SHP77 (cell line): Measurements from ENCODE around the gene NUMB.

Source experiments
- DNase-seq, 2 experiments: peaks; one replicate each; lab custom pipeline; 2025; lab: John Stamatoyannopoulos, UW

NUMB gene

DNA sequence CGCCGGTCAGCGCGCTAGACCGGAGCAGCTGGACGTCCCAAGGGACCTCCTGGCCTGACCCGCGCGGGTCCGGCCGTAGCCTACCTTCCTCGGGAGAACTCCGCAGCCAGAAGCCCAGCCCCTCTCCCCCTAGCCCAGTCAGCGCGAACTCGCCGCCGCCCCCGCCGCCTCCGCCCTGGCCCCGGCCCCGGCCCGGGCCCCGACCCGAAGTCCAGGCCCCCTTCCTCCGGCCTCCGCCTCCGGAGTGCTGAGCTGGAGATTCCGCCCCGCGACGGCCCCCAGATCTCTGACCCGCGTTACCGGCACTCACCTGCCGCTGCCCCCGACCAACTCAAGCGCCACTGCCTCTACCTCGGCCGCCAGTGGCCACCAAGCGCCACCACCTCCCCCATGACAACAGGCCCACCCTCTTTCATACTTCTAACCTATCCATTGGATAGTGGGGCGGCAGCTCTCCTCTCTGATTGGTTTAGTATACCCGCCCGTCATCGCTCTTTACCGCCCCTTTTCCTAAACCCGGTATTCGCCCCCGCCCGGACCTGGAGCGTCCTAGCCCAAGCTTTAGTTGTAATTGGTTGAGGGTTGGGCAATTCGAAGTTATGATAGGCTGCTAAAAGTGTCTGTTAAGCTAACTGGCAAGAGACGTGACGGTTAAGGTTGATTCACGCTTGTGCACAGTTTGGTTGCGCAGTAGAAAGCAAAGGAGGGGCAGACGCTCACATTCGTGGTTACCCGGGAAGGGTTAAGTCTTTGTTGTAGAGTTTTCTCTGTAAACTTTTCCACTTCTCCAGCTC lies at the start of gene NUMB:
TSS of gene NUMB (minus strand) at position 364 of the 794 bp plus-strand sequence. CDS start 102,795 bp downstream, outside the sequence.
- peak; percentile 99 to 100 for DNase-seq

DNA sequence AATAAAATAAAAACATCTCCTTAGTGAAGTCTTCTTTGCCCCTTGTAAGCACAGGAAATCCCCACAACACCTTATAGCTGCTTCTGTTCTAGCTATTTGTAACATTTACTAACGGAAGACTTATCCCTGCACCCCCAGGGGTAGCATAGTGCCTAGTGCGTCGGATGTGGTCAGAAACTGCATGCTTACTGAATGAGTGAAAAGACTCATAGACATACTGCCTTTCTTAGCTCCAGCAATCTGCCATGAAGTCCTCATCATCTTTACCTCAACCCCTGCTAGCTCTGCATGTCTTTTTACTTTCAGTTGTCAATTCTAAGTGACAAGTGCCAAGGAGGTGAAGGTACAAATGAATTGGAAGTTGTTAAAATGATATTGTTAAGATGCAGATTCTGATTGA lies 45.3 kb upstream of the NUMB start:
- no peak for DNase-seq

DNA sequence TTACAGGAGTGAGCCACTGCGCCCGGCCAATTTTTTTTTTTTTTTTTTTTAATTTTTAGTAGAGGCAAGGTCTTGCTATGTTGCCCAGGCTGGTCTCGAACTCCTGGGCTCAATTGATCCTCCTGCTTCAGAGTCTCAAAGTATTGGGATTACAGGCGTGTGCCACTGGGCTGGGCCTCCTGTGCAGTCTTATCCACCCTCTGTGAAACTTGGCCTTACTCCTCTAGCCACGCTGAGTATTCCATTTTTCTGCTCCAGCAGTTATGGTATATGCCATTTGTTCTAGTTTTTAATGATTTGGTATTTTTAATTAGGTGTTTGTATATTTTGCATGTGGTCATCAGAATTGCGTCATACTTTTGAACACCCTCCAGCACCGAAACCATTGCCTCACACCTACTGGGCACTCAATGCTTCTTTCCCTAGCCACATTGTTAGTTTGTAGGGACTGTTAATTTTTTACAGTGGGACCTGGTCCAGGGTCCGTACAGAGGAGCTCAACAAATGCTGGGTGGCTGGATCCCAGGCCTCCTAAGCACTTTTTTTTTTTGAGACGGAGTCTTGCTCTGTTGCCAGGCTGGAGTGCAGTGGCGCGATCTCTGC lies 43.8 kb upstream of the NUMB start:
- DNase-seq: no peak

DNA sequence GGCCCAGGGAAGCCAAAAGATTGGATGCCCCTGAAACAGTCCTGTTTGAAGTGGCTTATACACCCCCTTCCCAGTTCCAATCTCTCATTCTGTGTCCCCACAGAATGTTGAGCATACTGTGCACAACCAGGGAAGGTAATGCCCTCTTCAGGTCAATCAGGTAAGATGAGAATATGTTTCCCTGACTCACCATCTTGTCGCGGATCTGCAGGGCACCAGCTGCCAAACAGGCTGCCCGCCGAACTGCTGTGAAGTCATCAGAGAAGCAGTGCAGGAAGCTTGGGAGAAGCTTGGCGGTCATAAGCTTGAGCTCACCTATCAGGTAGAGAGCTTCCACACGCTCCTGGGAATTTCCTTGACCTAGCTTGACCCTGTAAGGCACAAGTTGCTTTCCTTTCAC lies 42.0 kb upstream of the NUMB start:
- DNase-seq: no peak

DNA sequence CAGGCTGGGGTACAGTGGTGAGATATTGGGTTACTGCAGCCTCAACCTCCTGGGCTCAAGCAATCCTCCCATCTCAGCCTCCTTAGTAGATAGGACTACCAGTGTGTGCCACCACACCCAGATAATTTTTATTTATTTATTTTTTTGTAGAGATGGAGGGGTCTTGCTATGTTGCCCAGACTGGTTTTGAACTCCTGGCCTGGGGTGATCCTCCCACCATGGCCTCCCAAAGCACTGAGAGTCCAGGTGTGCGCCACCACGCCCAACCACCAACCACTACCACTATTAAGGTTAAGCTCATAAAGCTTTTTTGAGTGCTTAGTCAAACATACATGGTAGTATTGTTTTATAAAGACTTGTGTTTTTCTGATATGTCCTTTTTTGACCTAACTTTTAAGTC lies 36.2 kb upstream of the NUMB start:
- DNase-seq: no peak

DNA sequence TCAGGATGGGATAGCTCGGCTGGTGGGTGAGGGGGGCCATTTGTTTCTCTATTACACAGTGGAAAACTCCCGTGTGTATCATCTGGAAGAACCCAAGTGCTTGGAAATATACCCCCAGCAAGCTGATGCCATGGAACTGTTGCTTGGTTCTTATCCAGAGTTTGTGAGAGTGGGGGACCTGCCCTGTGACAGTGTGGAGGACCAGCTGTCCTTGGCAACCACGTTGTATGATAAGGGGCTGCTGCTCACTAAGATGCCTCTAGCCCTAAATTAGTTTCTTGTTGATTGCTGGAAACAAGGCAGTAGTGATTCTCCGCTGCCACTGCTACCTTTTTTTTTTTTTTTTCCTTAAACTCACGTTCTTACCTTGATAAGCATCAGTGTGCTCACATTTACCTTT lies 34.3 kb upstream of the NUMB start:
- DNase-seq: no peak

DNA sequence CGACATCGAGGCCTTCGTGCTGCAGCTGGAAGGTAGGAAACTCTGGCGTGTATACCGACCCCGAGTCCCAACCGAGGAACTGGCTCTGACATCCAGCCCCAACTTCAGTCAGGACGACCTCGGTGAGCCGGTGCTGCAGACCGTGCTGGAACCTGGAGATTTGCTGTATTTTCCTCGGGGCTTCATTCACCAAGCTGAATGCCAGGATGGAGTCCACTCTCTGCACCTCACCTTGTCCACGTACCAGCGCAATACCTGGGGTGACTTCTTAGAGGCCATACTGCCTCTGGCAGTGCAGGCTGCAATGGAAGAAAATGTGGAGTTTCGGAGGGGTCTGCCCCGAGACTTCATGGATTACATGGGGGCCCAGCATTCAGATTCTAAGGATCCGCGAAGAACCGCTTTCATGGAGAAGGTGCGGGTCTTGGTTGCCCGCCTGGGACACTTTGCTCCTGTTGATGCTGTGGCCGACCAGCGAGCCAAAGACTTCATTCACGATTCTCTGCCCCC lies 33.8 kb upstream of the NUMB start:
- DNase-seq: no peak

DNA sequence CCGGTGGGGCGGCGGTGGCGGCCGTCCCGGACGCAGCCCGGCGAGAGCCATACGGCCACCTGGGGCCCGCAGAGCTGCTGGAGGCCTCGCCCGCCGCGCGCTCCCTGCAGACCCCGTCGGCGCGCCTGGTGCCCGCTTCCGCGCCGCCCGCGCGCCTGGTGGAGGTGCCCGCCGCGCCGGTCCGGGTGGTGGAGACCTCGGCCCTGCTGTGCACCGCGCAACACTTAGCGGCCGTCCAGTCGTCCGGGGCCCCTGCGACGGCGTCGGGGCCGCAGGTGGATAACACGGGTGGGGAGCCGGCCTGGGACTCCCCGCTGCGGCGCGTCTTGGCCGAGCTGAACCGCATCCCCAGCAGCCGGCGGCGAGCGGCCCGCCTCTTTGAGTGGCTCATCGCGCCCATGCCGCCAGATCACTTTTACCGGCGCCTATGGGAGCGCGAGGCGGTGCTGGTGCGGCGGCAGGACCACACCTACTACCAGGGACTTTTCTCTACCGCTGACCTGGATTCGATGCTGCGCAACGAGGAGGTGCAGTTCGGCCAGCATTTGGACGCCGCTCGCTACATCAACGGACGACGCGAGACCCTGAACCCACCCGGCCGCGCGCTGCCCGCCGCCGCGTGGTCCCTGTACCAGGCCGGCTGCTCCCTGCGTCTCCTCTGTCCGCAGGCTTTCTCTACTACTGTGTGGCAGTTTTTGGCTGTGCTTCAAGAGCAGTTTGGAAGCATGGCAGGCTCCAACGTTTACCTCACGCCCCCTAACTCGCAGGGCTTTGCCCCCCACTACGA lies 33.1 kb upstream of the NUMB start:
- peak; percentile 42 to 45 for DNase-seq

DNA sequence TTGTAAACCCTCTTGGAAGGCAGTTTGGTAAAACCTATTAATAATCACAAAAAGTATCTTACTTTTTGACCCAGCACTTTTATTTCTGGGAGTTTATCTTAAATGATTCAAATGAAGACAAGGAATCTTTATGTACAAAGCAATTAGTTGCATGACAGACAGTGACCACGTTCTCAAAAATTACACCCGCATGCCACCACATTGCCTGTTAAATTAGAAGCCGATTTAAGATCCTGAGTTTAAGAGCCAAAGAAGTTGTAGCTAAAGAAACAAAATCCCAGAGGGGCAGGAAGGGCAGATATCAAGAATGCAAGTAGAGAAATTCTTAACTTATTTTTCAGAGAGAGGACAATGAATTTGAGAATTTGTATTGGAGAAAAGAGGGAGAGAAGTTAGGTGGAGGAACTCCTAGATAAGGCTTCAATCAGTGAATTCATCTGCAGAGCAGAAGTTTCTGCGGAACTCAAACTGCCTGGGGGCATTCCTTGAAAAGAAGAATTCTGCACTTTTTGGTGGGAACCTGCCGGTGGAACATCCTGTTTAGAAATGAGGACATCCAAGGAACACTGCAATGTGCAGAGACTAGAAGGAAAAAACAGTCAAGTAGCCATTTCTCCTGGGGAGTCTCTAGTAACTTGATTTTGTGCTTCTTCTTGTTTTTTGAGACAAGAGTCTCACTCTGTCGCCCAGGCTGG lies 31.3 kb upstream of the NUMB start:
- no peak for DNase-seq

DNA sequence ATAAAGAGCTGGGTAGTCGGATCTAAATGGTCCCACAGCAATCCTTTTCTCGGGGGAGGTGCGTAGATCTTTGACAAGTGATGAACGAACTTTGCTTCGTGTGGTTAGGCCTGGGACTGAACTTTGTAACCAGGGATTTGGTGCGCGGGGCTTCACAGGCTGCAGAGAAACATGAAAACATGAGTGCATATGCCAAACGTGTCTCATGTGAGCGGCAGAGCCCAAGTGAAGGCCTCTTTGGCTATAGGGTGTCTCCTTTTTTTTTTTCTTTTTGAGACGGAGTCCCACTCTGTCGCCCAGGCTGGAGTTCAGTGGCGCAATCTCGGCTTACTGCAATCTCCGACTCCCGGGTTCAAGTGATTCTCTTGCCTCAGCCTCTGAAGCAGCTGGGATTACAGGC lies 20.3 kb upstream of the NUMB start:
- DNase-seq: no peak

DNA sequence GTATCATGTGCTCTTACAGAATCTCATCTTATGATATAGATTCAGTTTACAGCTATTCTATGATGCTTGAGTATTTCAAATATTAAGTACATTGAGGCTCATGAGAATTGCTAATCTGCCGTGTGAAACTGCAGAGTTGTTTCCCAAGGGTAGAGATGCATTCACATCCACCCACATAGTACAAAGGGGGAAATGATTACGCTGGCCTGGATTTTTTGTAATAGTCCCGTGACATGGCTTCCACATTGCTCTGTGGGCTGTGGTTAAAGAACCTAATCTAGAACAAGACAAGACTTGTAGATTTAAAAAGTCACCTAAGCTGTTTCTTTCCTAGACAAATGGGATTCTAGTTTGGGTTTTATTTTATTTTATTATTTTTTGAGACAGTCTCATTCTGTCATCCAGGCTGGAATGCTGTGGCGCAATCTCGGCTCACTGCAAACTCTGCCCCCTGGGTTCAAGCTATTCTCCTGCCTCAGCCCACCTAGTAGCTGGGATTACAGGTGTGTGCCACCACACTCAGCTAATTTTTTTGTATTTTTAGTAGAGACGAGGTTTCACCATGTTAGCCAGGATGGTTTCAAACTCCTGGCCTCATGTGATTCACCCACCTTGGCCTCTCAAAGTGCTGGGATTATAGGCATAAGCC lies 19.4 kb upstream of the NUMB start:
- no peak for DNase-seq

DNA sequence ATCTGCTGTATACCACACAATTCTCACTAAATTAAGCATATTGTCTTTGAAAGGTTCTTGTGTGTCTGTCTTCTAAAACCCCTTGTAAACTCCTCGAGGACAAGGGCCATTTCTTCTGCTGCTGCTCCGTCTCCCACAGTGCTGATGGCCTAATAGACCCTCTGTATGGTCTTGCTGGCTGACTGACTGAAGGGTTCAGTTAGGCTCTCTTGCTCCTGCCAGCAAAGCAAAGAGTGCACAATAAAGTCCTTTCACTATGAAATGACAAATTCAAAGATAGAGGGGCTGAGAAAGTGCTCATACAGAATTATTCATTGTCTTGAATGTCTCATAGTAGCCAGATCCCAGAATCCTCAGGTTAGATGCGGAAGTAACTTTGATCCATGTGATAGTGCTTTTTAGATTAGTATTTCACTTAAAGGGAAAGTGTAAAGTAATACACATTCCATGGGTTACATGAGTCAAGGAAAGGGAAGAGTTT lies 18.1 kb upstream of the NUMB start:
- DNase-seq: no peak

DNA sequence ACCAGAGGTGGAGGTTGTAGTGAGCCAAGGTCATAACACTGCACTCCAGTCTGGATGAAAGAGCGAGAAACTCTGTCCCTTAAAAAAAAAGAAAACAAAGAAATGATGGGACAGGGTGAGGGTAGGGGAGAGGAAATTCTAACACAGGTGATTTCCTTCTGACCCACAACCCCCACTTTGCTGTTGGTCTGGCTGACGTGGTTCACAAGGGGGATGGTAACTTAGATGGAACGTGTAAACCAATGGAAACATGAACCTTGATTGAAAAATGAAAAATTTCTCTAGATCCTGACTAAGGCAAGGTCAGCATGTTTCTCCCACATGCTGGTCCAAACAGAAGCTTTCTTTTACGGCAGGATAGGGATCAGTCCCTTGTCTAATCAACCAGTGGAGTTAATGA lies 16.6 kb upstream of the NUMB start:
- DNase-seq: no peak

DNA sequence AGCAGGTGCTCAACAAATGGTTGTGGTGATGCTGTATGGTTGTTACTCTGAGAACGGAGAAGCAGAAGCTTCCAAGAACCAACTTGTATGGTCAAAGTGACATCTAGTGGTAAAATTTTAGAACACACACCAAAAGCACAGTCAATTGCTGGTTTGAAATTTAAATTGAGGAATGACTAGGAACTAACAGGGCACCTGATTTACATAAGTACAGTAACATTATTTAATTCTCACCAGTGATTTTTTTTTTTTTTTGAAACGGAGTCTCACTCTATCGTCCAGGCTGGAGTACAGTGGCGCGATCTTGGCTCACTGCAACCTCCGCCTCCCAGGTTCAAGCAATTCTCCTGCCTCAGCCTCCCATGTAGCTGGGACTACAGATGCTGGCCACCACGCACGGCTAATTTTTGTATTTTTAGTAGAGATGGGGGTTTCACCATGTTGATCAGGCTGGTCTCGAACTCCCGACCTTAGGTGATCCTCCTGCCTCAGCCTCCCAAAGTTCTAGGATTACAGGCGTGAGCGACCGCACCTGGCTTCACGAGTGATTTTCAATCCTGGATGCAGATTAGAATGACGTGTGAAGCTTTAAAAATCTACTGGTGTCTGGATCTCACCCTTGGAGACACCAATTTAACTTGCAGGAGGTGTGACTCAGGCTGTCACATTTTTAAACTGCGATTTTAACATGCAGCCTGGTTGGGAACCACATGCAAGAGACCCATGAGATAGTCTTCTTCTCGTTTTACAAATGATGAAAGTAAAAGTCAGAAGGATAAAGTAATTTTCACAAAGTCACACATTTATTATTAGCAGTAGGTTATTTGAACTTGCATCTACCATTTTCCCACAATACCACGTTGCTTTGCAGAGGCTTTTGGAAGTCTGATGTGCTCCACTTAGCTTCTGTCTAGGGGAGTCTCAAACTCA lies 14.1 kb upstream of the NUMB start:
- DNase-seq: peak; percentile 67 to 79

DNA sequence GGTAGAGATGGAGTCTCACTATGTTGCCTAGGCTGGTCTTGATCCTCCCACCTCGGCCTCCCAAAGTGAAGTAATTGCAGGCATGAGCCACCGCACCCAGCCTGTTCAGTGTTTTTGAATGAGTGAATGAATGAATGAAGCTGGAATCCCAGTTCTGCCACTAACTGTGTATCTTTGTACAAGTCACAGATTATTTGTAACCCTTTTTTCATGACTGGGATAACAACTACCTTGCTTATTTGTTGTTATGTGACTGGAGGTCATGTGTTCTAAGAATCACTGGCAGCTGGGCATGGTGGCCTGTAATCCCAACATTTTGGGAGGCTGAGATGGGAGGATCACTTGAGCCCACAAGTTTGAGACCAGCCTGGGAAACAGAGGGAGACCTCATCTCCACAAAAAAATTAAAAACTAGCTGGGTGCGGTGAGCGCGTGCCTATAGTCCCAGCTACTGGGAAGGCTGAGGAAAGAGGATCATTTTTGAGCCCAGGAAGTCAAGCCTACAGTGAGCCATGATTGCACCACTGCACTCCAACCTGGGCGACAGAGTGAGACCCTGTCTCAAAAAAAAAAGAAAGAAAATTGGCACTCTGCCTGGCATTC lies 13.3 kb upstream of the NUMB start:
- no peak for DNase-seq

DNA sequence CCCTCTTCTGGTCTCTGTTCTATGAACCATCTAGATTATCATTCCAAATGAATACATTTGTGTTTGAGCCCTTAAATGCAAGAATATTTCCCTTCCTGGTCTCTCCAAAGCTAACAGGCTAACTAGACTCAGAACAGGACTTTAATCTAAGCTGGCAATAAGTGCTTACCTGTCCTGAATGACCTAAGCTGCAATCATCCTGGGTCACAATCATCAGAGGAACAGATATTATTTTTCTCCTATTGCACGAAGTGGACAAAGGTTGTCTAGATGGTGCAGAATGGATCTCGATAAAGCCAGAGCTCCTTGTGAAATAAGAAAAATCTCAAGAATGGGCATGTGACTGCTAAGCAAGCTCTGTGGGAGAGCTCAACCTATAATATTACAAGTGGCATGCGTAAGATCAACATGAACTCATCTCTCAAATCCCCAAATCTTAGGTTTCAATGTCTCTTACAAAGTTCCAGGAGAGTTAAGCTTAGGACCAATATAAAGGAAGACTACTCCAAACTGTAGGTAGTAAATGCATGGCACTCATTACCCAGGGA lies 10.6 kb upstream of the NUMB start:
- DNase-seq: no peak

DNA sequence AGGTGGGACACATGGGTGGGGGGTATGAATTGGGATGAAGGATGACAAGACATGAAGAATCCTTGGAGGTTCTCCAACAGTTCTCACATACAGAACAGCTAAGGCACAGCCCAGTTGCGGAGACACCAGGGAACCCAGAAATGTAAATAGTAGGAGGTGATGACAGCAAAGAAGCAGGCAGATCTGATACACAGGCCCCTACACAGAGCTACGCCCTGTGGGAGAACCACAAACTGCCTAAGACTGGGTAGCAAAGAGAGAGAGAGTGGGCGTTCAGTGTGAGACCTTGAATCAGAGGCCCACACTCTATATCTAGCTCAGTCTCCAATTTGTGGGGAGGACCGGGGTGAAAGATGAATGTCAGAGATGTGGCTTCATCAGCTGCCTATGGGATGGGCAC lies 9.5 kb upstream of the NUMB start:
- DNase-seq: no peak

DNA sequence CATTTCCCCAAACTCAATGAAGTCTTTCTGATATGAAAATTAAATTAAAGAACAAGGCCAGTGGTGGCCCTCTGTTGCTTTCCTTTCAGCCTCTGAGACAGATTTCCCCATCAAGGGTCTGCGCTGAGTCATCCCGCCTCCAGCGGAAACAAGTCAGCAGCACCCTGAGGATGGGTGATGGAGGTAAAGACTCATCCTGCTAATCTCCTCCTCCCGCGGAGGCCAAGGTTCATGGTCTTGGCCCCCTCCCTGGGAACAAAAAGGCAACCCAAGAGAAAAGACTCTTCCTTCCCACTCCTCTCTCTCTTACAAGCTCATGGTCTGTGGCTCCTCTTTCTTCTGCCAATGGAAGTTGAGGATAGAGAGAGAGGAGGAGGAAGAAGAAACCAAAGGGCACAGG lies 9.0 kb upstream of the NUMB start:
- DNase-seq: no peak

DNA sequence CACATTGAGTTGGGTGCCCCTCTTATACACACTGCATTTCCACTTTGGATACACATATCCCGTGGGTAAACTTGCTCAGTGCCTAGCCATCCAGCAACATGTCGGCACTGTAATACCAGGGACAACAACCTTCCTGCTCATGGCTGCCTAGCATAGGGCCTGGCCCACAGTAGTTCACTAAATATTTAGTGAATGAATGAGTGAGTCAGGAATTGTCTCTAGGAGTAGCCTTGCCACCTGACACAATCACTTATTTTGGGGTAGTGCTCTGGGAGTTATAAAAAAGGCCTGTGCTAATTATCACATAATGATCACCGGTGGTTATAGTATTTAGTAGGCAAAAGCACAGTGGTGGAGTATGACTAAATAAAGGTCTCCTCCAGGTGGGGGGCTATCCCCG lies 8.5 kb upstream of the NUMB start:
- no peak for DNase-seq
